Measurements from ENCODE around the gene ANKHD1. TPM values are rescaled to one million over a fixed set of nuclear protein-coding genes. Genes with fewer than 3 reads are reported as not detected.

The ANKHD1 gene
- polyA plus RNA-seq, 1 donor from 2014 or later = 61.8 TPM

- Histone ChIP-seq H3K9ac (ENCODE audit: low read length) (no peak overlapping the region), H3K27ac (ENCODE audit: low read length) (no peak overlapping the region), H2AFZ (ENCODE audit: low read depth, low read length) (no peak overlapping the region), H3K9me3 (ENCODE audit: low read length) (no peaks in the 10 kb centered on the region), H3K4me2 (ENCODE audit: low read length) (no peak overlapping the region), H3K9me2 (ENCODE audit: insufficient read depth, low read length) (no peaks in the 10 kb centered on the region), H3K36me3 (ENCODE audit: insufficient read depth, low read length) (no peaks in the 10 kb centered on the region), H3F3A (ENCODE audit: insufficient read depth, low read length, poor library complexity, severe bottlenecking) (no peaks in the 10 kb centered on the region), H3K27me3 (ENCODE audit: insufficient read depth, low read depth, low read length) (no peaks in the 10 kb centered on the region), H4K20me1 (ENCODE audit: insufficient read depth) (no peaks in the 10 kb centered on the region), H3K79me2 (replicated peaks; ENCODE audit: insufficient read depth, low read length) (peaks cover 47% of the 10 kb centered on the region), H3K4me3 (ENCODE audit: low read length) (no peak overlapping the region)
- no peak for TF ChIP-seq RAD21 (conservative IDR thresholded peaks at IDR 0.05)
- TF ChIP-seq SMC3 (conservative IDR thresholded peaks at IDR 0.05; ENCODE audit: poor library complexity) = no peak
- TF ChIP-seq TAF1 (IDR thresholded peaks at IDR 0.05; ENCODE audit: low read depth) = no peak
- TF ChIP-seq EZH2 (IDR thresholded peaks at IDR 0.05; ENCODE audit: borderline replicate concordance, insufficient read depth, low read length, poor library complexity, severe bottlenecking) = no peak
- no peak for TF ChIP-seq EP300 (conservative IDR thresholded peaks at IDR 0.05; ENCODE audit: poor library complexity, severe bottlenecking)
Observed at GRCh38 chr5:140429724-140430123, 28.1 kb downstream of the ANKHD1 start.

DNA sequence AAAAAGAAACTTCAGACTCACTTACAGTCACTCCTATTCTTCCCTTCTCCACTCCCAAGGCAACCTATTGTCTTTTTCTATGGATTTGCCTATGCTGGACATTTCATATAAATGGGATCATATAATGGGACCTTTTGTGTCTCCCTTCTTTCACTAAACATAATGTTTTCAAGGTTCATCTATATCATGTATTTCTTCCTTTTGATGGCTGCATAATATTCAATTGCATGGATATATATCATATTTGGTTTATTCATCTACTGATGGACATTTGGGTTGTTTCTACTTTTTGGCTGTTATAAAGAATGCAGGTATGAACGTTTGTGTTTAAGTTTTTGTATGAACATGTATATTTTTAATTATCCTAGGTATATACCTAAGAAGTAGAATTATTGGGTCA is 30.6 kb downstream of the ANKHD1 start:
- no peak overlapping the region for H2AFZ ChIP-seq (ENCODE audit: low read depth, low read length)
- TF ChIP-seq REST (IDR thresholded peaks at IDR 0.05; ENCODE audit: borderline replicate concordance) (no peak), CTCF (IDR thresholded peaks at IDR 0.05; ENCODE audit: poor library complexity, severe bottlenecking) (no peak), EP300 (conservative IDR thresholded peaks at IDR 0.05; ENCODE audit: poor library complexity, severe bottlenecking) (no peak), TAF1 (IDR thresholded peaks at IDR 0.05; ENCODE audit: low read depth) (no peak), MXI1 (conservative IDR thresholded peaks at IDR 0.05; ENCODE audit: poor library complexity, severe bottlenecking) (no peak), EZH2 (IDR thresholded peaks at IDR 0.05; ENCODE audit: borderline replicate concordance, insufficient read depth, low read length, poor library complexity, severe bottlenecking) (no peak), SMC3 (conservative IDR thresholded peaks at IDR 0.05; ENCODE audit: poor library complexity) (no peak), RAD21 (conservative IDR thresholded peaks at IDR 0.05) (no peak), POLR2AphosphoS5 (IDR thresholded peaks at IDR 0.05) (no peak)
- peaks cover 41% of the 10 kb centered on the region for H3K79me2 ChIP-seq (replicated peaks; ENCODE audit: insufficient read depth, low read length)
- H4K20me1 ChIP-seq (ENCODE audit: insufficient read depth) = no peaks in the 10 kb centered on the region
- H3K36me3 ChIP-seq (ENCODE audit: insufficient read depth, low read length) = no peaks in the 10 kb centered on the region
- no peak overlapping the region for H3K4me3 ChIP-seq (ENCODE audit: low read length)
- H3K9me3 ChIP-seq (ENCODE audit: low read length) = no peaks in the 10 kb centered on the region
- no peak overlapping the region for H3K4me2 ChIP-seq (ENCODE audit: low read length)
- H3K27me3 ChIP-seq (ENCODE audit: insufficient read depth, low read depth, low read length) = no peaks in the 10 kb centered on the region
- H3F3A ChIP-seq (ENCODE audit: insufficient read depth, low read length, poor library complexity, severe bottlenecking) = no peaks in the 10 kb centered on the region
- H3K9me2 ChIP-seq (ENCODE audit: insufficient read depth, low read length) = no peaks in the 10 kb centered on the region
- H3K27ac ChIP-seq (ENCODE audit: low read length) = no peak overlapping the region
- no peak overlapping the region for H3K9ac ChIP-seq (ENCODE audit: low read length)
